ENCODE results near the gene DAPL1.

- TF ChIP-seq POLR2AphosphoS5 (IDR thresholded peaks at IDR 0.05) = no peak
- TF ChIP-seq, protein P1, sequence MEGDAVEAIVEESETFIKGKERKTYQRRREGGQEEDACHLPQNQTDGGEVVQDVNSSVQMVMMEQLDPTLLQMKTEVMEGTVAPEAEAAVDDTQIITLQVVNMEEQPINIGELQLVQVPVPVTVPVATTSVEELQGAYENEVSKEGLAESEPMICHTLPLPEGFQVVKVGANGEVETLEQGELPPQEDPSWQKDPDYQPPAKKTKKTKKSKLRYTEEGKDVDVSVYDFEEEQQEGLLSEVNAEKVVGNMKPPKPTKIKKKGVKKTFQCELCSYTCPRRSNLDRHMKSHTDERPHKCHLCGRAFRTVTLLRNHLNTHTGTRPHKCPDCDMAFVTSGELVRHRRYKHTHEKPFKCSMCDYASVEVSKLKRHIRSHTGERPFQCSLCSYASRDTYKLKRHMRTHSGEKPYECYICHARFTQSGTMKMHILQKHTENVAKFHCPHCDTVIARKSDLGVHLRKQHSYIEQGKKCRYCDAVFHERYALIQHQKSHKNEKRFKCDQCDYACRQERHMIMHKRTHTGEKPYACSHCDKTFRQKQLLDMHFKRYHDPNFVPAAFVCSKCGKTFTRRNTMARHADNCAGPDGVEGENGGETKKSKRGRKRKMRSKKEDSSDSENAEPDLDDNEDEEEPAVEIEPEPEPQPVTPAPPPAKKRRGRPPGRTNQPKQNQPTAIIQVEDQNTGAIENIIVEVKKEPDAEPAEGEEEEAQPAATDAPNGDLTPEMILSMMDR (IDR thresholded peaks at IDR 0.05) = no peak
These were observed 34.2 kb upstream of the DAPL1 start for GRCh38 chr2:158760887-158761286.

Data from stomach (tissue), 4 donors.